RWPE2 (cell line): ENCODE results near the gene VRTN.
"Not testable (repeated sequence)": the region's sequence is repeated elsewhere in the genome, so short reads cannot be mapped to it uniquely, and the experiment has no call there.

Experiments
- ATAC-seq: fragments of 200-7000 bp; cut with Tn5 transposase; 3 replicates; pipeline ENCODE4 v1.9.1; 2021; ENCODE audit warnings: low read depth
- DNase-seq: peaks from one replicate; pipeline ENCODE4 v3.0.0-alpha.2; 2020; ENCODE audit warnings: low spot score
- H3K27ac ChIP-seq: fragments of 450-650 bp; 2 replicates; pipeline ENCODE4 v1.5.1; 2017; ENCODE audit warnings: mild to moderate bottlenecking; ENCODE audit not compliant: poor library complexity, severe bottlenecking
- H3K27me3 ChIP-seq: fragments of 250-450 bp; sonication (Bioruptor Pico); 2 replicates; pipeline ENCODE4 v1.5.1; 2021; ENCODE audit warnings: mild to moderate bottlenecking, moderate library complexity; ENCODE audit not compliant: insufficient read depth, poor library complexity, severe bottlenecking
- H3K36me3 ChIP-seq: fragments of 250-450 bp; sonication (Bioruptor Pico); 2 replicates; pipeline ENCODE4 v1.5.1; 2020; ENCODE audit warnings: low read depth, mild to moderate bottlenecking, moderate library complexity
- H3K4me1 ChIP-seq: fragments of 250-450 bp; sonication (Bioruptor Pico); 2 replicates; pipeline ENCODE4 v1.5.1; 2021; ENCODE audit warnings: mild to moderate bottlenecking, moderate library complexity; ENCODE audit not compliant: insufficient read depth, poor library complexity, severe bottlenecking
- H3K4me3 ChIP-seq: fragments of 250-450 bp; sonication (Bioruptor Pico); 2 replicates; pipeline ENCODE4 v1.5.1; 2021; ENCODE audit warnings: mild to moderate bottlenecking, moderate library complexity; ENCODE audit not compliant: severe bottlenecking
- H3K9me3 ChIP-seq: fragments of 250-450 bp; sonication (Bioruptor Pico); 2 replicates; pipeline ENCODE4 v1.5.1; 2021; ENCODE audit warnings: mild to moderate bottlenecking, moderate library complexity; ENCODE audit not compliant: severe bottlenecking
- CTCF ChIP-seq: fragments of 450-650 bp; IDR thresholded peaks from one replicate; pipeline ENCODE4 v1.5.1; 2017; ENCODE audit warnings: mild to moderate bottlenecking, moderate library complexity; ENCODE audit not compliant: poor library complexity, severe bottlenecking

Gene VRTN

GRCh38 chr14:74382231-74382630, 34.0 kb downstream of the VRTN start:
- Histone ChIP-seq H3K9me3 (no peaks in the 10 kb centered on the region), H3K4me3 (no peak overlapping the region), H3K4me1 (no peaks in the 10 kb centered on the region), H3K27me3 (peaks cover 10% of the 10 kb centered on the region), H3K27ac (no peak overlapping the region), H3K36me3 (no peaks in the 10 kb centered on the region)
- DNase-seq (peak; percentile 5), ATAC-seq (no peak)
- no peak for TF ChIP-seq CTCF

DNA sequence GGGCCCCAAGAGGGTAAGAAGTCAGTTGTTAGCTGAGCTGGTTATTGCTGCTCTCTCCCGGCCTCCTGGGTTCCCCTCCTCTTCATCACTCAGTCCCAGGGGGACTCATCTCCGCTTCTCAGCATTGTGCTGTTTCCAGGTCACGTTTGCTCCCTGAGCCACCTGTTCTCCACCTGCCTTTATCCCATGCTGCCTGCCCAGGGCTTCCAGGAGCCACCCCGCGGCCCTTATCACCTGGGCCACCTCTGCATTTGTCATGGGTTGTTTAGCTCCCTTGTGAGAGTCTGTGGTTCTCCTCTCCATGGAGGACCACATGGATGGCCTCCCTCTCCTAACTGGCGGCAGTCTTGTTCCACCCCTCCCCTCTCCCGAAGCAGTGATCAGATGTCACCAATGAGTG, 41.7 kb downstream of the VRTN start:
- peaks cover 19% of the 10 kb centered on the region for H3K27me3 ChIP-seq
- H3K36me3 ChIP-seq = no peaks in the 10 kb centered on the region
- no peak for ATAC-seq
- no peak for DNase-seq
- no peak overlapping the region for H3K27ac ChIP-seq
- no peak overlapping the region for H3K4me3 ChIP-seq
- no peaks in the 10 kb centered on the region for H3K4me1 ChIP-seq
- TF ChIP-seq CTCF = no peak
- H3K9me3 ChIP-seq = no peaks in the 10 kb centered on the region

- peaks cover 19% of the 10 kb centered on the region for H3K27me3 ChIP-seq
- not testable (repeated sequence) for H3K9me3 ChIP-seq, H3K27ac ChIP-seq, DNase-seq, H3K4me3 ChIP-seq, H3K36me3 ChIP-seq, ATAC-seq, H3K4me1 ChIP-seq
Measured at GRCh38 chr14:74390505-74390904, 42.2 kb downstream of the VRTN start.

- Histone ChIP-seq H3K27ac (no peak overlapping the region), H3K27me3 (peaks cover 19% of the 10 kb centered on the region), H3K4me3 (no peak overlapping the region), H3K4me1 (no peaks in the 10 kb centered on the region), H3K36me3 (no peaks in the 10 kb centered on the region), H3K9me3 (no peaks in the 10 kb centered on the region)
- ATAC-seq (no peak), DNase-seq (no peak)
- TF ChIP-seq CTCF = no peak
Measured at GRCh38 chr14:74391479-74391878, 43.2 kb downstream of the VRTN start.

DNA sequence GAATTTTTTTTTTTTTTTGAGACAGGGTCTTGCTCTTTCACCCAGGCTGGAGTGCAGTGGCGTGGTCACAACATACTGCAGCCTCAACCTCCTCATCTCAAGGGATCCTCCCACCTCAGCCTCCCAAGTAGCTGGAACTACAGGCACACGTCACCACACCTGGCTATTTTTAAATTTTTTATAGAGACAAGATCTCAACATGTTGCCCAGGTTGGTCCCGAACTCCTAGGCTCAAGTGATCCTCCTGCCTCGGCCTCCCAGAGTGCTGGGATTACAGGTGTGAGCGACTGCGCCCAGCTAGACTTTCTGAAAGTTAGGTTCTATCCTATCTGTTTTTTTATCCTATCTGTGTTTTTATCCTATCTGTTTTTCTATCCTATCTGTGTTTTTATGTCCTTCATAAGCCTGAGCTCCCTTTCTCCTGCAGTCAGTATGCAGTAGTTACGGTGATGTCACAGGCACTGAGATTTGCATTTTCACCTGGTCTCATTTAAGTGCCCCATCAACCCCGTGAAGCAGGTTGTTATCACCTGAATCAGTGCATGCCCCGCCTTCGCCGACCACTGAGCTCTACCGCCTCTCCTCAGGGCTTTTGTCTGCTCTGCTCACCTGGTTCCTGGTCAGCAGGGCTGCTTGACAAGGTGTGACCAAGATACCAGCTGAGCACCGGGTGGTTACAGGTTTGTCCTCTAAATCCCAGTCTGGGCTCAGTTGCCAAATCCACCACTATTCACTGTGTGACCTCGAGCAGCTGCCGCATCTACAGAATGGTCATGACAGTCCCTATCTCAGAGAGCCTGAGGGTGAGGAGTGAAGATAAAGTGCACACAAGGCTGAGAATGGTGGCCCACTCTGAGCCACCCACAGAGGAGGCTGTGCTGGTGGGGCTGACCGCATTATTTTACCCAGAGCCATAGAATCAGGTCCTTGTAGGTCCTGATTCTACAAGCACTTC, 44.6 kb downstream of the VRTN start:
- peaks cover 7% of the 10 kb centered on the region for H3K27me3 ChIP-seq
- H3K27ac ChIP-seq = no peak overlapping the region
- no peaks in the 10 kb centered on the region for H3K36me3 ChIP-seq
- H3K4me1 ChIP-seq = no peaks in the 10 kb centered on the region
- no peaks in the 10 kb centered on the region for H3K9me3 ChIP-seq
- H3K4me3 ChIP-seq = no peak overlapping the region
- no peak for TF ChIP-seq CTCF
- ATAC-seq (no peak), DNase-seq (peak; percentile 13)
